Aorta (tissue), 5 donors: ENCODE measurements around the gene TMEM132D. TPM values are rescaled to one million over a fixed set of nuclear protein-coding genes. Genes with fewer than 3 reads are reported as not detected.

Experiments
- ATAC-seq: fragments of 200-7000 bp; cut with Tn5 transposase; one replicate; pipeline ENCODE4 v1.9.1; 2022; ENCODE audit warnings: moderate library complexity; ENCODE audit not compliant: low FRiP score
- DNase-seq, 2 donors: peaks; one replicate each; pipeline ENCODE4 v3.0.0-alpha.2; 2020
- H3K27ac ChIP-seq, 2 donors: one replicate each; pipeline ENCODE4 v1.5.1; 2013; ENCODE audit warnings: low read length in 2 of 2, mild to moderate bottlenecking in 2 of 2, moderate library complexity in 2 of 2, control low read depth in 1 of 2, inconsistent platforms in 1 of 2, low read depth in 1 of 2
- H3K27me3 ChIP-seq, 2 donors: one replicate each; pipeline ENCODE4 v1.6.1; 2013; ENCODE audit warnings: control low read depth in 1 of 2, low read length in 1 of 2, mild to moderate bottlenecking in 1 of 2, moderate library complexity in 1 of 2; ENCODE audit not compliant: insufficient read depth in 2 of 2, control insufficient read depth in 1 of 2
- H3K36me3 ChIP-seq, 2 donors: one replicate each; pipeline ENCODE4 v1.6.1; 2013; ENCODE audit warnings: control low read depth in 1 of 2, low read length in 1 of 2, mild to moderate bottlenecking in 1 of 2; ENCODE audit not compliant: insufficient read depth in 2 of 2, control insufficient read depth in 1 of 2
- H3K4me1 ChIP-seq, 2 donors: one replicate each; pipeline ENCODE4 v1.6.1; 2013; ENCODE audit warnings: low read length in 2 of 2, control low read depth in 1 of 2, mild to moderate bottlenecking in 1 of 2, moderate library complexity in 1 of 2; ENCODE audit not compliant: insufficient read depth in 2 of 2, control insufficient read depth in 1 of 2
- H3K4me3 ChIP-seq, 2 donors: one replicate each; pipeline ENCODE4 v1.5.1; 2013; ENCODE audit warnings: low read length in 2 of 2, control low read depth in 1 of 2, mild to moderate bottlenecking in 1 of 2
- H3K9me3 ChIP-seq: one replicate; pipeline ENCODE4 v1.6.1; 2013; ENCODE audit warnings: mild to moderate bottlenecking, low read length; ENCODE audit not compliant: control insufficient read depth
- WGBS, 2 donors: extraction: QIAGEN DNeasy Blood & Tissue Kit; methylation state at CpG; one replicate each; pipeline ENCODE4 v1.1.7; 2013; 5-methylcytosine and 5-hydroxymethylcytosine counted together
- intact Hi-C, 2 donors: fragments of 100-400 bp; cut with DNase I; formaldehyde crosslinking; loops; one replicate each; pipeline versions ENCODE4 v1.14.2 to v1.15.0; 2022
- polyA plus RNA-seq, 2 donors: library from polyadenylated mRNA; stranded (reverse); fragments of 200-250 nt; gene quantifications; one replicate each; pipeline ENCODE4 v1.2.3, GENCODE V29; 2013
- total RNA-seq, 2 donors: library from RNA; stranded (reverse); fragmentation: NEBNext Ultra II Directional; extraction: Animal tissue kit (Norgen Biotek cat#: 25700); gene quantifications; one replicate each; pipeline ENCODE4 v1.2.1, GENCODE V29; 2021
- donor health status: healthy with polysubstance abuse.
- donor health status: Bipolar disorder and iron deficiency.
- donor health status: DM: no; HTN: no; CAD: no.
- donor health status: DM: no; HTN: no; CAD: no.
- donor health status: DM: yes; HTN: yes; CAD: no.

The TMEM132D gene
- total and polyA plus RNA-seq, 4 donors = not detected

GRCh38 chr12:129523621-129524020, 380.2 kb downstream of the TMEM132D start:
- intact Hi-C loops = no loop called here
- H3K27ac ChIP-seq = no peak overlapping the region
- H3K36me3 ChIP-seq = no peaks in the 10 kb centered on the region
- WGBS, 2 donors = 63 to 65% methylated on average over 2 of the region's 2 CpGs
- ATAC-seq (no peak), DNase-seq (no peak)
- peaks cover 1% of the 10 kb centered on the region for H3K9me3 ChIP-seq
- no peaks in the 10 kb centered on the region for H3K4me1 ChIP-seq
- H3K4me3 ChIP-seq = no peak overlapping the region
- no peaks in the 10 kb centered on the region for H3K27me3 ChIP-seq

GRCh38 chr12:129520739-129521138, 383.1 kb downstream of the TMEM132D start:
- 52 to 67% methylated on average over 1 of the region's 1 CpG for WGBS, 2 donors
- Histone ChIP-seq H3K4me3 (no peak overlapping the region), H3K27ac (no peak overlapping the region), H3K9me3 (peaks cover 6% of the 10 kb centered on the region), H3K4me1 (no peaks in the 10 kb centered on the region), H3K27me3 (peaks cover 0 to 2% of the 10 kb centered on the region in 2 donors), H3K36me3 (no peaks in the 10 kb centered on the region)
- DNase-seq (no peak), ATAC-seq (no peak)
- intact Hi-C loops = no loop called here

- ATAC-seq (no peak), DNase-seq (no peak)
- H3K4me3 ChIP-seq = no peak overlapping the region
- no peaks in the 10 kb centered on the region for H3K36me3 ChIP-seq
- H3K27me3 ChIP-seq = no peaks in the 10 kb centered on the region
- intact Hi-C loops = no loop called here
- H3K9me3 ChIP-seq = no peaks in the 10 kb centered on the region
- no peaks in the 10 kb centered on the region for H3K4me1 ChIP-seq
- WGBS, 2 donors = 81 to 87% methylated on average over 1 of the region's 1 CpG
- H3K27ac ChIP-seq = no peak overlapping the region
These were observed 400.0 kb downstream of the TMEM132D start for GRCh38 chr12:129503802-129504201.

GRCh38 chr12:129496226-129496625, 407.6 kb downstream of the TMEM132D start:
- ATAC-seq = no peak
- Histone ChIP-seq H3K27ac (no peak overlapping the region), H3K27me3 (no peaks in the 10 kb centered on the region), H3K9me3 (peaks cover 2% of the 10 kb centered on the region), H3K4me1 (no peaks in the 10 kb centered on the region), H3K36me3 (no peaks in the 10 kb centered on the region), H3K4me3 (no peak overlapping the region)
- DNase-seq = no peak
- 48 to 52% methylated on average over 6 of the region's 6 CpGs for WGBS, 2 donors
- intact Hi-C loops = no loop called here

GRCh38 chr12:129494766-129495165, 409.1 kb downstream of the TMEM132D start:
- Histone ChIP-seq H3K27me3 (no peaks in the 10 kb centered on the region), H3K9me3 (peaks cover 2% of the 10 kb centered on the region), H3K36me3 (no peaks in the 10 kb centered on the region), H3K27ac (no peak overlapping the region), H3K4me1 (no peaks in the 10 kb centered on the region), H3K4me3 (no peak overlapping the region)
- DNase-seq (no peak), ATAC-seq (no peak)
- WGBS, 2 donors = 59 to 71% methylated on average over 2 of the region's 2 CpGs
- intact Hi-C loops = no loop called here

GRCh38 chr12:129494260-129494659, 409.6 kb downstream of the TMEM132D start:
- Histone ChIP-seq H3K27ac (no peak overlapping the region), H3K4me3 (no peak overlapping the region), H3K4me1 (no peaks in the 10 kb centered on the region), H3K36me3 (no peaks in the 10 kb centered on the region), H3K9me3 (peaks cover 2% of the 10 kb centered on the region), H3K27me3 (no peaks in the 10 kb centered on the region)
- intact Hi-C loops = no loop called here
- no peak for ATAC-seq
- 57 to 64% methylated on average over 2 of the region's 2 CpGs for WGBS, 2 donors
- DNase-seq = no peak

- Histone ChIP-seq H3K27me3 (no peaks in the 10 kb centered on the region), H3K9me3 (no peaks in the 10 kb centered on the region), H3K4me1 (no peaks in the 10 kb centered on the region), H3K27ac (no peak overlapping the region), H3K36me3 (no peaks in the 10 kb centered on the region), H3K4me3 (no peak overlapping the region)
- ATAC-seq = no peak
- 81 to 82% methylated on average over 1 of the region's 1 CpG for WGBS, 2 donors
- DNase-seq = no peak
- intact Hi-C loops = no loop called here
These were observed 414.6 kb downstream of the TMEM132D start for GRCh38 chr12:129489100-129489676.

GRCh38 chr12:129486931-129487330, 416.9 kb downstream of the TMEM132D start:
- WGBS, 2 donors = 83 to 85% methylated on average over 8 of the region's 8 CpGs
- no peaks in the 10 kb centered on the region for H3K27me3 ChIP-seq

GRCh38 chr12:129483111-129483893, 420.5 kb downstream of the TMEM132D start:
- no peak for ATAC-seq
- WGBS, 2 donors = 77 to 82% methylated on average over 16 of the region's 16 CpGs
- Histone ChIP-seq H3K9me3 (no peaks in the 10 kb centered on the region), H3K4me1 (no peaks in the 10 kb centered on the region), H3K36me3 (no peaks in the 10 kb centered on the region), H3K4me3 (no peak overlapping the region), H3K27me3 (no peaks in the 10 kb centered on the region), H3K27ac (no peak overlapping the region)
- no peak for DNase-seq
- intact Hi-C loops = no loop called here

More at GRCh38 chr12:129486931-129487330, 416.9 kb downstream of the TMEM132D start:
- Histone ChIP-seq H3K36me3 (no peaks in the 10 kb centered on the region), H3K27ac (no peak overlapping the region), H3K4me3 (no peak overlapping the region), H3K4me1 (no peaks in the 10 kb centered on the region), H3K9me3 (no peaks in the 10 kb centered on the region)
- no peak for ATAC-seq
- intact Hi-C loops = no loop called here
- DNase-seq = no peak
